Brain microvascular endothelial cell (primary cell): Measurements from ENCODE around the gene THOC2.

Experiments used
- DNase-seq: peaks from one replicate; pipeline ENCODE4 v3.0.0-alpha.2; 2020
- H3K27ac ChIP-seq: fragments of 250-450 bp; sonication (Bioruptor Pico); 2 replicates; pipeline ENCODE4 v1.5.1; 2020; ENCODE audit warnings: mild to moderate bottlenecking, moderate library complexity
- H3K27me3 ChIP-seq: fragments of 250-450 bp; sonication (Bioruptor Pico); replicated peaks from 2 replicates; pipeline ENCODE4 v1.5.1; 2020; ENCODE audit warnings: mild to moderate bottlenecking
- H3K36me3 ChIP-seq: fragments of 250-450 bp; sonication (Bioruptor Pico); replicated peaks from 2 replicates; pipeline ENCODE4 v1.5.1; 2020; ENCODE audit warnings: mild to moderate bottlenecking
- H3K4me3 ChIP-seq: 2 replicates; pipeline ENCODE4 v1.5.1; 2011; ENCODE audit warnings: low read depth, mild to moderate bottlenecking, control low read depth, low read length, moderate library complexity
- in situ Hi-C: cut with HindIII; loops from 2 replicates; pipeline ENCODE4 v1.10.0; 2017; ENCODE audit warnings: low sequenced_read_pairs, low pct_ligation_motif_present
- TF ChIP-seq, protein P1 (sequence below): IDR thresholded peaks from 2 replicates; pipeline ENCODE4 v1.5.1; 2011; ENCODE audit warnings: low read depth, mild to moderate bottlenecking, moderate library complexity, low read length, control low read depth, inconsistent platforms; ENCODE audit errors: missing control alignments

The THOC2 gene

GRCh38 chrX:123749643-123750042, 16.8 kb upstream of the THOC2 start:
- Histone ChIP-seq H3K27me3 (no peaks in the 10 kb centered on the region), H3K36me3 (no peaks in the 10 kb centered on the region), H3K4me3 (no peak overlapping the region), H3K27ac (no peak overlapping the region)
- in situ Hi-C loops: no loop called here
- TF ChIP-seq, protein P1, sequence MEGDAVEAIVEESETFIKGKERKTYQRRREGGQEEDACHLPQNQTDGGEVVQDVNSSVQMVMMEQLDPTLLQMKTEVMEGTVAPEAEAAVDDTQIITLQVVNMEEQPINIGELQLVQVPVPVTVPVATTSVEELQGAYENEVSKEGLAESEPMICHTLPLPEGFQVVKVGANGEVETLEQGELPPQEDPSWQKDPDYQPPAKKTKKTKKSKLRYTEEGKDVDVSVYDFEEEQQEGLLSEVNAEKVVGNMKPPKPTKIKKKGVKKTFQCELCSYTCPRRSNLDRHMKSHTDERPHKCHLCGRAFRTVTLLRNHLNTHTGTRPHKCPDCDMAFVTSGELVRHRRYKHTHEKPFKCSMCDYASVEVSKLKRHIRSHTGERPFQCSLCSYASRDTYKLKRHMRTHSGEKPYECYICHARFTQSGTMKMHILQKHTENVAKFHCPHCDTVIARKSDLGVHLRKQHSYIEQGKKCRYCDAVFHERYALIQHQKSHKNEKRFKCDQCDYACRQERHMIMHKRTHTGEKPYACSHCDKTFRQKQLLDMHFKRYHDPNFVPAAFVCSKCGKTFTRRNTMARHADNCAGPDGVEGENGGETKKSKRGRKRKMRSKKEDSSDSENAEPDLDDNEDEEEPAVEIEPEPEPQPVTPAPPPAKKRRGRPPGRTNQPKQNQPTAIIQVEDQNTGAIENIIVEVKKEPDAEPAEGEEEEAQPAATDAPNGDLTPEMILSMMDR: no peak
- DNase-seq: no peak

- no peak for DNase-seq
- no peaks in the 10 kb centered on the region for H3K27me3 ChIP-seq
- no peak overlapping the region for H3K27ac ChIP-seq
- TF ChIP-seq, protein P1: no peak
- in situ Hi-C loops: no loop called here
- H3K4me3 ChIP-seq: no peak overlapping the region
- H3K36me3 ChIP-seq: no peaks in the 10 kb centered on the region
These were observed 12.7 kb upstream of the THOC2 start for GRCh38 chrX:123745511-123745910.

- H3K4me3 ChIP-seq: no peak overlapping the region
- DNase-seq: no peak
- TF ChIP-seq, protein P1: no peak
- H3K36me3 ChIP-seq: no peaks in the 10 kb centered on the region
- H3K27ac ChIP-seq: no peak overlapping the region
- in situ Hi-C loops: no loop called here
- H3K27me3 ChIP-seq: no peaks in the 10 kb centered on the region
These were observed 10.5 kb upstream of the THOC2 start for GRCh38 chrX:123743312-123743711.

- no peak overlapping the region for H3K4me3 ChIP-seq
- in situ Hi-C loops: no loop called here
- no peaks in the 10 kb centered on the region for H3K27me3 ChIP-seq
- no peaks in the 10 kb centered on the region for H3K36me3 ChIP-seq
- DNase-seq: no peak
- H3K27ac ChIP-seq: no peak overlapping the region
- TF ChIP-seq, protein P1: no peak
These were observed 9.6 kb upstream of the THOC2 start for GRCh38 chrX:123742440-123742839.

GRCh38 chrX:123740536-123740935, 7.7 kb upstream of the THOC2 start:
- in situ Hi-C loops: no loop called here
- TF ChIP-seq, protein P1: no peak
- no peaks in the 10 kb centered on the region for H3K27me3 ChIP-seq
- H3K27ac ChIP-seq: no peak overlapping the region
- no peak overlapping the region for H3K4me3 ChIP-seq
- DNase-seq: no peak
- no peaks in the 10 kb centered on the region for H3K36me3 ChIP-seq

- no peak overlapping the region for H3K4me3 ChIP-seq
- DNase-seq: no peak
- TF ChIP-seq, protein P1: no peak
- no peaks in the 10 kb centered on the region for H3K36me3 ChIP-seq
- no peak overlapping the region for H3K27ac ChIP-seq
- H3K27me3 ChIP-seq: no peaks in the 10 kb centered on the region
- in situ Hi-C loops: no loop called here
These were observed 7.2 kb upstream of the THOC2 start for GRCh38 chrX:123740006-123740405.
